HT1080 (cell line): ENCODE data around the gene USP38. TPM values are rescaled to one million over a fixed set of nuclear protein-coding genes. Genes with fewer than 3 reads are reported as not detected.

Source experiments
- DNase-seq: peaks from one replicate; pipeline ENCODE4 v3.0.0-alpha.2; 2015; ENCODE audit warnings: low read depth
- polyA plus RNA-seq, 2 experiments: library from polyadenylated mRNA; depleted of rRNA; stranded (reverse); fragments of >200 nt; gene quantifications; 2 replicates each; pipeline ENCODE4 v1.2.3, GENCODE V29; 2015
- total RNA-seq: library from RNA; depleted of rRNA; stranded (reverse); fragments of >200 nt; shearing (Covaris generic); gene quantifications from 2 replicates; pipeline ENCODE4 v1.2.3, GENCODE V29; 2014; rRNA removed

The USP38 gene, protein sequence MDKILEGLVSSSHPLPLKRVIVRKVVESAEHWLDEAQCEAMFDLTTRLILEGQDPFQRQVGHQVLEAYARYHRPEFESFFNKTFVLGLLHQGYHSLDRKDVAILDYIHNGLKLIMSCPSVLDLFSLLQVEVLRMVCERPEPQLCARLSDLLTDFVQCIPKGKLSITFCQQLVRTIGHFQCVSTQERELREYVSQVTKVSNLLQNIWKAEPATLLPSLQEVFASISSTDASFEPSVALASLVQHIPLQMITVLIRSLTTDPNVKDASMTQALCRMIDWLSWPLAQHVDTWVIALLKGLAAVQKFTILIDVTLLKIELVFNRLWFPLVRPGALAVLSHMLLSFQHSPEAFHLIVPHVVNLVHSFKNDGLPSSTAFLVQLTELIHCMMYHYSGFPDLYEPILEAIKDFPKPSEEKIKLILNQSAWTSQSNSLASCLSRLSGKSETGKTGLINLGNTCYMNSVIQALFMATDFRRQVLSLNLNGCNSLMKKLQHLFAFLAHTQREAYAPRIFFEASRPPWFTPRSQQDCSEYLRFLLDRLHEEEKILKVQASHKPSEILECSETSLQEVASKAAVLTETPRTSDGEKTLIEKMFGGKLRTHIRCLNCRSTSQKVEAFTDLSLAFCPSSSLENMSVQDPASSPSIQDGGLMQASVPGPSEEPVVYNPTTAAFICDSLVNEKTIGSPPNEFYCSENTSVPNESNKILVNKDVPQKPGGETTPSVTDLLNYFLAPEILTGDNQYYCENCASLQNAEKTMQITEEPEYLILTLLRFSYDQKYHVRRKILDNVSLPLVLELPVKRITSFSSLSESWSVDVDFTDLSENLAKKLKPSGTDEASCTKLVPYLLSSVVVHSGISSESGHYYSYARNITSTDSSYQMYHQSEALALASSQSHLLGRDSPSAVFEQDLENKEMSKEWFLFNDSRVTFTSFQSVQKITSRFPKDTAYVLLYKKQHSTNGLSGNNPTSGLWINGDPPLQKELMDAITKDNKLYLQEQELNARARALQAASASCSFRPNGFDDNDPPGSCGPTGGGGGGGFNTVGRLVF
- 16.5 and 20.7 TPM in 2 replicates for total RNA-seq
- 11.1 and 12.6 TPM in 2 replicates for polyA plus RNA-seq (2015; cell fraction: cytosol; rRNA removed)
- 10.8 and 13.1 TPM in 2 replicates for polyA plus RNA-seq (2015; cell fraction: nucleus; rRNA removed)

DNA sequence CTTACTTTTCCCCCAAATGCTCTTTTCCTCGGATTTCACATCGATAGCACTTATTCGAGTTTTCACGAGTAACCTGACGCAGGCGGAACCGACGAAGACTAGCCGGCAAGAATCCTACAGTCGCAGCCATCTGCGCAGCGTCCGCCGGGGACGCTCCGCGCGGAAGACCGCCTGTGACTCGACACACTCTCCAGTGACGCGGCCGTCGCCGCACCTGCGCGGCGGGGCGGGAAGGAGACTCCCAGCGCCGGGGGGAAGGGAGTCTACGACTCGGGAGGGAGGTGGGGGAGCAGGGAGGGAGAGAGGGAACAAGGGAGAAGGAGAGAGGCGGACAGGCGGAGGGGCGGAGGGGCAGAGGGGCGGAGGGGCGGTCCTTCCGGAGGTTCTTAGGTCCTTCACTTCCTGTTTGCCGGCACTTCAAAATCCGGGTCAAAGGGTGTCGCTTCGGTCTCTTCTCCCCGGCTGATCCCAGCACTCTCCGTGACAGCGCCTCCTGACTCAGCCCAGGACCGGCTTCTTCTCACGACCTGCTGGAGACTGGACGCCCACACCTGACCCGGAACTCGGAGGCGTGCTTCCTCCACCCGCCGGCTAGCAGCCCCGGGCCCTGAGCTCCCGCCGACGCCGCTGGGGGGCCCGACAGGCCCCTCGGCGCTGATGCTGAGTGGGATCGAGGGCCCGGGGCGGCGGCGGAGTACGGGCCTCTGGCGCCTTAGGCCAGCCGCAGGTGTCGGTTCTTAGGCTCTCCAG lies at the start of gene USP38:
Gene USP38 (plus strand): TSS at position 415 of the 750 bp plus-strand sequence. CDS start 534 bp downstream, outside the sequence.
- peak; percentile 90 for DNase-seq

DNA sequence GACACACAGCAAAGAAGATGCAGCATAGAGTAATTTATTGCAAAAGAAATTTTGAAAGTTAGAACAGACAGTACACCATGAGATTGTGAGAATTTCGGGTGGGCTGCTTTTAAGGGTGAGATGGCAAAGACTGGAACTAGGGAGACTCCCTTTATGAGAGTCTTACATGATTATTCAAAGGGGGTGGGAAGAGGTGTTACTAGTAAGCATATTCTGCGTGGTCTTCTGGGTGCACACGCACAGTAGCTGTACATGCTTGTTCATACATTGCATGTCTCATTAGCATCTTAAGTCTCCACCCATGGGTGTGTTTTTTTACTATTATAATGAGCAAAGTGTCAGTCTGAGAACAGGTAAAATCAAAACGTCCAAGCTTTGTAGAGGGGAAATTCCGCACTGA lies 49.4 kb upstream of the USP38 start:
- no peak for DNase-seq

DNA sequence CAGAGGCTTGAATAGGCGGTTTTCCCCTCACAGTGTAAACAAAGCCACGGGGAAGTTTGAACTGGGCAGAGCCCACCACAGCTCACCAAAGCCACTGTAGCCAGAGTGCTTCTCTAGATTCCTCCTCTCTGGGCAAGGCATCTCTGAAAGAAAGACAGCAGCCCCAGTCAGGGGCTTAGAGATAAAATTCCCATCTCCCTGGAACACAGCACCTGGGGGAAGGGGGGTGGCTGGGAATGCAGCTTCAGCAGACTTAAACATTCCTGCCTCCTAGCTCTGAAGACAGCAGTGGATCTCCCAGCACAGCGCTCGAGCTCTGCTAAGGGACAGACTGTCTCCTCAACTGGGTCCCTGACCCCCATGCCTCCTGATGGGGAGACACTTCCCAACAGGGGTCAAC lies 44.0 kb upstream of the USP38 start:
- DNase-seq, result no peak

DNA sequence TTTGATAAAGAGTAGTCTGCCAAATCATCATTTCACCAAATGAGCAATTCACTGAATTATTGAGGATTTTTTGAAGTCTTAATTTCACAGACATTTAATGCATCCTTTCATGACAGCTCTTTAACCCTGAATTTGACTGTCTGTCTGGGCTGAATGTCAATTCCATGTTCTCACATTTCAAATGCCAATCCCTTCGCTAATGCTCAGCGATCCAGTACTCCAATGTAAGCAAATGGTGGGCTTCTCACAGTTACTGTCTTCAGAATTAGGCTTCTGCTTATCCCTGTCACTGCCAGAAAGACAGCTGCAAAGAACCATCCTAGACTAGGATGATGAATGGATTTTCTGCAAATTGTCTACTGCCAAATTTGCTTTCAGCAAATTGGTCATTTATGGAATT lies 36.2 kb upstream of the USP38 start:
- DNase-seq, result no peak

DNA sequence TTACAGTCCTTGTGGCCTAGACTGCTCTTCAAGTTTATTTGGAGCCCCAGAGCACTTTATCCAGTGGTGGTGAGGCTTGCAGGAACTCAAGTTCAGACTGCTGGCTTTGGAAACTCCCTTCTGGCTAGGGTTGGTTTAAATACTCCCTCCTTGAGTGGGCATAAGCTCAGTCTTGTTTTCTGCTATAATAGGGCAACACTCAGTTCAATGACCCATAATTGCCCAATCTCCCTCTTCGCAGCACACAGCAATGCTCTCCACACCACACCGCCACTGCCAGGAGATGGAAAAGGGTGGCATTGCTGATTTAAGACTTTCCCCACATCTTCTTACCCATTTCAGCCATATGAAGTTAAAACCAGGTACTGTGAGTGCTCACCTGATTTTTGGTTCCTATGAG lies 27.9 kb upstream of the USP38 start:
- DNase-seq, result no peak

DNA sequence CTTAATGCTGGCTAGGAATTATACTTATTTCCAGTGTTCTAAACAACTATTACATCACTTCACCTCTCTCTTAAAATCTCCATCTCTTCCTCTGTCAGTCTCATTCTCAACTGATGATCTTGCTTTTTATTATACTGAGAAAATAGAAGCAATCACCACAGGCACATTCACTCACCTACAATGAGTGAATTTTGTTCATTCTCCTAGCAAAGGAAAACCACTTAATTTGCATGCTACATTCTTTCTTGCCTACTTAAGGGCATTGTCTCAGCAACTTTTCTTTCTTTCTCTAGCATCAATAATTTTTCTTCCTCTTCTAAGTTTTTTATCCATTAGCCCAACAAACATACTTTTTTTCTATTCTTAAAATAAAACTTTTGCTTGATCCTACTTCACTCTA lies 21.1 kb upstream of the USP38 start:
- DNase-seq, result no peak

DNA sequence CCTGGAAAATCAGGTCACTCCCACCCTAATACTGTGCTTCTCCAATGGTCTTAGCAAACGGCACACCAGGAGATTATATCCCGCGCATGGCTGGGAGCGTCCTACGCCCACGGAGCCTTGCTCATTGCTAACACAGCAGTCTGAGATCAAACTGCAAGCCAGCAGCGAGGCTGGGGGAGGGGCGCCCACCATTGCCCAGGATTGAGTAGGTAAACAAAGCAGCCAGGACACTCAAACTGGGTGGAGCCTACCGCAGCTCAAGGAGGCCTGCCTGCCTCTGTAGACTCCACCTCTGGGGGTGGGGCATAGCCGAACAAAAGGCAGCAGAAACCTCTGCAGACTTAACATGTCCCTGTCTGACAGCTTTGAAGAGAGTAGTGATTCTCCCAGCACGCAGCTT lies 18.0 kb upstream of the USP38 start:
- peak; percentile 7 for DNase-seq

DNA sequence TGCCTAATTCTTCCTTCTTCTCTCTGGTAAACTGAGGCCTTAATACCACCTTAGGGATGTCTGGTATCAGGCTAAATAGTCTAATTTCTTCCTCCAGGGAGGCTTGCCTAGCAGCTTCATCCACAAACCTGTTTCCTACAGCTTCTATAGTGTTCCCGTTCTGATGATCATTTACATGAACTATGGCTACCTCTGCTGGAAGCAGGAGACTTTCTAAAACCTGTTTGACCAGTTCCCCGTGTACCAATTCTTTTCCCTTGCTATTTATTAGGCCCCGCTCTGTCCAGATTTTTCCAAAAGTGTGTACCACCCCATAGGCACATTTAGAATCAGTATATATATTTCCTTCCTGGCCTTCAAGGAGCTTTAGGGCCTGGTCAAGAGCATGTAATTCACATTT lies 5.8 kb upstream of the USP38 start:
- no peak for DNase-seq

DNA sequence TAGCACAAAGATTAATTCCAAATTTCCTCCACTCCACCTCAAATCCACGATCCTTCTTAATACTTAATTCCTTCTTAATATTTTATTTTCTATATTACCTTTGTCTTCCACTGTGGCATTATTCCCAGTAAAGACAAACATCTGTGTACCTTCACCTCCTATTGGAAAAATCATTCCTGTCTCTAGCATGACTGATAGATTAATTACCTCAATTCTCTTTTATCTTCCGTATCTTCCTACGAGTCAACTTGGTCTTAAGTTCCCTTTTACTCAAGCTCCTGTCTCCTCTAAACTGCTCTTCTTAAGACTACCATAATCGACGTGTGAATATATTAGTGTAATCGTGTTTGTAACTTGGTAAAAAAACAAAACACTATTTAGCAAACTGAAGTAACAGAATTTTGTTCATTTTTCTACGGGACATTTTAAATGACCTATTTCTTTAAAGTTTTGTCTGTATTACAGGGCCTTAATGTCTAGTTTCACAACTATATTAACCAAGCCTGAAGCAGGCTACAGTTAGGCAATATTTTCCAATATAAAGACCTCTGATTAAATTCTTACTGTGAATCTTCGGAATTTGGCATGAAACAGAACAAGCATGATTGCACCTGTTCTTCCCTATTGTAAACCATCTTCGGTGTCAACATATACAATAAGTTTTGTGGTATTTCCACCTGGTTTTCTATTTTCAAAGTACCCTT lies 1.1 kb upstream of the USP38 start:
- no peak for DNase-seq

DNA sequence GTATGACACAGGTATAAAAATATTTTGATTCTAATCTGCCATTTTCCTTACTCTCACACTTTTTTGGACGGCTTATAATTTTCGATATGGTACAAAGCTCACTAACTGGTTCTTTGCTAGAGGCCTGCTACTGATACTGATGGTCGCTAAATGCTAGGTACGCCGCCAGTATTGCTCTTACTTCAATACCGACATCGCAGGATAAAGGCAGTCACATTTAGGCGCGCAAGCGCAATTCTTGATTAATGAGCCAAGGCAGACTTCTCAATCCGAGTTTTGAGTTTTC lies 557 bp upstream of the USP38 start:
- DNase-seq, result no peak

DNA sequence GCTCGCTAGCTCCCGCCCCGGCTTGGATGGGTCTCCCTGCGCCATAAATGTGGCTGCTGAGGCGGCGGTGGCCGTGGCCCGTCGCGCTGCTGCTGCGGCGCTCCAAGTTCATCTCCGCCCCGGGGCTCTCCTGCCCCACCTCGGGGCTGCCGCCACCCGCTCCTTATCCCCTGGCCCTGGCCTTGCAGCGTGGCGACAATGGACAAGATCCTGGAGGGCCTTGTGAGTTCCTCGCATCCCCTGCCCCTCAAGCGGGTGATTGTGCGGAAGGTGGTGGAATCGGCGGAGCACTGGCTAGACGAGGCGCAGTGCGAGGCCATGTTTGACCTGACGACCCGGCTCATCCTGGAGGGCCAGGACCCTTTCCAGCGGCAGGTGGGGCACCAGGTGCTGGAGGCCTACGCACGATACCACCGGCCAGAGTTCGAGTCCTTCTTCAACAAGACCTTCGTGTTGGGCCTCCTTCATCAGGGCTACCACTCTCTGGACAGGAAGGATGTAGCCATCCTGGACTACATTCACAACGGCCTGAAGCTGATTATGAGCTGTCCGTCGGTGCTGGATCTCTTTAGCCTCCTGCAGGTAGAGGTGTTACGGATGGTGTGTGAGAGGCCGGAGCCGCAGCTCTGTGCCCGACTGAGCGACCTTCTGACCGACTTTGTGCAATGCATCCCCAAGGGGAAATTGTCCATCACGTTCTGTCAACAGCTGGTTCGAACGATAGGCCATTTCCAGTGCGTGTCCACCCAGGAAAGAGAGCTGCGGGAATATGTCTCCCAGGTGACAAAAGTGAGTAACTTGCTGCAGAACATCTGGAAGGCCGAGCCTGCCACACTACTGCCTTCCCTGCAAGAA lies 763 bp downstream of the USP38 start:
- DNase-seq, result no peak

DNA sequence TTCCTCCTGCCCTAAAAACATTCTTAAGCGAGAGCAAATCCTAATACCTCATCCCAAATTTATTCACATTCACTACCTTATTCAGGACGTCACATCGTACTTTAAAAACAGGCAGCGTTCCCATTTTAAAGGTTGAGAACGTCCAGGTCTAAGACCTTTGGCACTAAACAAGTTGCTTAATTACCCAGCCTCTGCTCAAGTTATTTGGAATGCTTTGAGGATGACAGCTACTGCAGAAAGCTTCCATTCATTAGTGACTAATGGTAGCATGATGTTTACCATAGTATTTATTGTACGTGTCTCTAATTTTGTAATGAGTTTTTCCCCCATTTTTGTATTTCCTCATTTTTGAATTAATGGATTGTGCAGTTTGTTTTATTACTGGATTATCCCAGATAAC lies 1.5 kb downstream of the USP38 start:
- DNase-seq, result no peak

DNA sequence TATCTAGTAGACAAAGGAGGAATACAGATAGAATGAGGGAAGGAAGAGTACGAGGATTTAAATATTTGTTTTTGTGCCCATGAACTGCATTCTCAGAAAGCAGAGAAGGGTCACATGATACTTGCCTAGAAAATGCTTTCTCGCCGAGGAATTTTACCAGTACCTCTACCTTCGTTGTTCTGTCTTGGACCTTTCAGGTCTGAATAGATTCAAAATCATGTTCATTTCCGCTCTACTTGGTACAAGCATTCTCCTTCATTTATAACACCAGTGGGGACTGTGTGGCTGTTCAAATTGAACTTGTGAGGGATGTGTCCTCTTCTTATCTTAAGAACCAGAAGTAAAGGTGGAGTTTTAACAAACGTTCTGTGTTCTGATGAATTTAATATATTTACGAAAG lies 1.9 kb downstream of the USP38 start:
- DNase-seq, result no peak

DNA sequence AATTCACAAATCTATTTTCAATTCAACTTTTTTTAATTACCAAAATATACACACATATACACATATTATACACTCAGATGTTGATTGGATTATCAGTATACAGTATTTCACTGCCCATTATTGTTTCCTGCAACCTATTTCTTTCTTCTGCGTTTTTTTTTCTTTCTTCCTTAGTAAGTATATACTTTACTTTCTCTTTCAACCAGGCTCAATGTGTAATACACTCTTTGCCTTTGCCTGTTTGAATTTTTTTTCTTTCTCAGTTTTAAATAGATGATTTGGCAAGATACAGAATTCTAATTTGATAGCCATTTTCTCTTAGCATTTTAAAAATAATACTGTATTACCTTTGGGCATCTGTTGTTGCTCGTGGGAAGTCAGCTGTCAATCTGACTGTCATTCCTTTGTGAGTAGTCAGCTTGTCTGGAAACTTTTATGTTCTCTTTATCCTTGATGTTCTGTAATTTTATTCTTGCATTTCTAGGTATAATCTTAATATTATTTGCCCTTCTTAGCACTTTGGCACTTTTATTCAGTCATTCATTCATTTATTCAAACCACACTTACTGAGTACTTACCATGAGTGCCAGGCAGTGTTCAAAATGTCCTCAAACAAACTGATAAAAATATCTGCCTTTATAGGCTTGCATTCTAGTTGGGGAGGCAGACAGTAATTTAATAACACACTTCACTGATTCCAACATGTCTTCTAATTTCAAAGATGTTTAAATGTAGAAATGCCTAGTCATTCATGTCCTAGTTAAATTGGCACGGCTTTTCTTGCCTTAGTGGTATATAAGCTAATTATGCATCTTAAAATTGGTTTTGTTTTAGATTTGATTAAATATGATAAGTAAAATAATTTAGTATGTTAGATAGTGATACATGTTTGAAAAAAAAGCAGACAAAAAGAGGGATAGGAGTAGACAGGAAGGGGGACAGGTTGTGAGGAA lies 3.7 kb downstream of the USP38 start:
- DNase-seq, result no peak

DNA sequence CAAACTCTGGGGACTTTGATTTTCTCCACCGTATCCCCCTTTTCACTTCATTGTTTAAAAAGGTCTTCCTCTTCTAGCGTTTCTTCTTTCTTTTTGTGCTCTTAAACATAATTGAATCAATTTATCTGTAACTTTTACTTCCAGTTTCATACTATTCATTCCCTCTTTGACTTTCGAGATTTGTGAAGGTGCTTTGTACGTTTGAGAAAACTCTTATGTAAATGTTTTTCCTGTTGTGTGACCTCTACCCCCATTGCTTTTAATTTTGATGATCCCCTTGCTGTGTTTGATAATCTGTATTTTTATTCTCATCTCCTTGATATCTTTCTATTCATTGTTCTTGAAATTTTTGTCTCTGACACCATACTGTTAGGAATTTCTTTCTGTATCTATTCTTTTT lies 4.8 kb downstream of the USP38 start:
- no peak for DNase-seq

DNA sequence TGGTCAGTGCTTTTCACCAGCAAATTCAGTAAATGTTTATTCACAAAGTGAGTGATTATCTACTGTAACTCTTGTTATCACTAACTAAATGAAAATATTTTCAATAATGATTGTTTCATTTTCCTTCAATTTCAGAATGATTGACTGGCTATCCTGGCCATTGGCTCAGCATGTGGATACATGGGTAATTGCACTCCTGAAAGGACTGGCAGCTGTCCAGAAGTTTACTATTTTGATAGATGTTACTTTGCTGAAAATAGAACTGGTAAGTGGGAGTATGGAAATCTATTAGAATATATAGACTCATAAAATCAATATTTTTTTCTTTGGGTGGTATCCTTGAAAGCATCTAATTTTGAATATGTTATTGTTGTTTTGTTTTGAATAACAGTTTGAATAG lies 10.9 kb downstream of the USP38 start:
- DNase-seq, result no peak

DNA sequence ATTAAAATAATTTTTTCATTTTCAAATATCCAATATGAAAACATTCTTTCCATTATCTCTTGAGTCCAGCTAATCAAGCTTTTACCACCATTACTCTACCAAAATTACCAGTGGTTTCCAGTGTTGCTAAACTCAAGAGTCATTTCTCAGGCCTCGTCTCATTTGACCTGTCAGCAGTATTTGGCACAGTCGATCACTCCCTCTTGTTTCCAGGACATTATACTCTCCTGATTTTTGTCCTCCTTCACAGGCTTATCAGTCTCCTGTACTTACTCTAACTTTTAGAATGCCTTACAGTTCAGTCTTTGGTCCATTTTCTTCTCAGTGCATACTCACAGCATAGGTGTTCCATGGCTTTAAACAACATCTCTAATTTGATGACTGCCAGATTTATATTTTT lies 11.6 kb downstream of the USP38 start:
- no peak for DNase-seq

DNA sequence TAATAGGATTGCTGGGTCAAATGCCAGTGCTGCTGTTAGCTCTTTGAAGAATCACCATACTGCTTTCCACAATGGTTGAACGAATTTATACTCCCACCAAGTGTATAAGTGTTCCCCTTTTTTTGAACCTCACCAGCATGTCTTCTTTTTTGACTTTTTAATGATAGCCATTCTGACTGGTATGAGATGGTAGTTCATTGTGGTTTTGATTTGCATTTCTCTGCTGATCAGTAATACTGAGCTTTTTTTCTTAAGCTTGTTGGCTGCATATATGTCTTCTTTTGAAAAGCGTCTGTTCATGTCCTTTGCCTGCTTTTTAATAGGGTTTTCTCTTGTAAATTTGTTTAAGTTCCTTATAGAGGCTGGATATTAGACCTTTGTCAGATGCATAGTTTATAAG lies 14.8 kb downstream of the USP38 start:
- DNase-seq, result no peak

DNA sequence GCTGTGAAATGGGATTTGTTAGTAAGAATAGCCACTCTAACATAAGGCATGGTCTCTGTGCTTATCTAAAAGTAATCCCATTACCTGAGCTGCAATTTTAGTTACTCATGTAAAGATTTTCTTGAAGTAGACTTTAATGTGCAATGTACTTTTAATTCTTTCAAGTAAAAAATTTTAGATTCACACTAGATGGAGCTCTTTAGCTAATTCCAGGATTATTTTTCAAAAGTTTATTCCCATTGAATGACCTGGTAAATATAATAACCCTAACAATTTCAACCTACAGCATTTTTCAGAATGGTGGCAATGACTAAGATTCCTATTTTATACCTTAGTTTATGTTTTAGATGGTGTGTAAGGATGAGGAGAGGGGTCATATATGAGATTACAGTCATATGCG lies 18.1 kb downstream of the USP38 start:
- no peak for DNase-seq
